H1 (cell line): ENCODE results near the gene PPARA.

ENCODE experiments used
- CEBPB ChIP-seq: IDR thresholded peaks from 2 replicates; pipeline ENCODE4 v1.6.1; 2012; ENCODE audit warnings: low read depth, low read length
- JUND ChIP-seq: IDR thresholded peaks from 2 replicates; pipeline ENCODE4 v1.6.1; 2011; ENCODE audit warnings: mild to moderate bottlenecking, improper control_type of control experiment, low read length
- PHF8 ChIP-seq: fragments of 200-600 bp; sonication (generic); conservative IDR thresholded peaks from 2 replicates; pipeline ENCODE4 v1.7.1; 2012; ENCODE audit warnings: low read depth, mild to moderate bottlenecking, inconsistent platforms, low read length, moderate library complexity
- POLR2A ChIP-seq, 2 experiments: IDR thresholded peaks; 1 replicate in 1 of 2; 2 replicates in 1 of 2; pipeline ENCODE4 v1.6.1; 2011; ENCODE audit warnings: low read depth in 2 of 2, low read length in 2 of 2, mild to moderate bottlenecking in 2 of 2; ENCODE audit errors: control extremely low read depth in 1 of 2
- RAD21 ChIP-seq, 2 experiments: IDR thresholded peaks in 1 of 2; conservative IDR thresholded peaks in 1 of 2; 2 replicates each; pipeline ENCODE4 v1.6.1; 2011; ENCODE audit warnings: low read depth in 2 of 2, low read length in 2 of 2, improper control_type of control experiment in 1 of 2, inconsistent platforms in 1 of 2, mild to moderate bottlenecking in 1 of 2, moderate library complexity in 1 of 2
- TAF1 ChIP-seq: IDR thresholded peaks from 2 replicates; pipeline ENCODE4 v1.6.1; 2011; ENCODE audit warnings: mild to moderate bottlenecking, low read depth, low read length
- TEAD4 ChIP-seq: IDR thresholded peaks from 2 replicates; pipeline ENCODE4 v1.6.1; 2012; ENCODE audit warnings: low read depth, low read length, inconsistent platforms, mixed read lengths
- YY1 ChIP-seq: IDR thresholded peaks from 2 replicates; pipeline ENCODE4 v1.6.1; 2011; ENCODE audit warnings: low read depth, mild to moderate bottlenecking, low read length
- ZNF274 ChIP-seq: IDR thresholded peaks from 2 replicates; pipeline ENCODE4 v1.7.0; 2012; ENCODE audit warnings: low read length, borderline replicate concordance; ENCODE audit errors: extremely low read depth
- TF ChIP-seq, protein P1 (sequence below), 3 experiments: IDR thresholded peaks; 1 replicate in 2 of 3; 2 replicates in 1 of 3; pipeline versions ENCODE4 v1.5.1 to v1.6.1; 2011; ENCODE audit warnings: low read length in 3 of 3, mild to moderate bottlenecking in 3 of 3, inconsistent platforms in 2 of 3, low read depth in 1 of 3, moderate library complexity in 1 of 3; ENCODE audit not compliant: insufficient read depth in 1 of 3; ENCODE audit errors: control extremely low read depth in 1 of 3
- TF ChIP-seq, protein P2 (sequence below): IDR thresholded peaks from 2 replicates; pipeline ENCODE4 v1.6.1; 2011; ENCODE audit warnings: low read depth, mild to moderate bottlenecking, low read length; ENCODE audit not compliant: insufficient read depth

DNA sequence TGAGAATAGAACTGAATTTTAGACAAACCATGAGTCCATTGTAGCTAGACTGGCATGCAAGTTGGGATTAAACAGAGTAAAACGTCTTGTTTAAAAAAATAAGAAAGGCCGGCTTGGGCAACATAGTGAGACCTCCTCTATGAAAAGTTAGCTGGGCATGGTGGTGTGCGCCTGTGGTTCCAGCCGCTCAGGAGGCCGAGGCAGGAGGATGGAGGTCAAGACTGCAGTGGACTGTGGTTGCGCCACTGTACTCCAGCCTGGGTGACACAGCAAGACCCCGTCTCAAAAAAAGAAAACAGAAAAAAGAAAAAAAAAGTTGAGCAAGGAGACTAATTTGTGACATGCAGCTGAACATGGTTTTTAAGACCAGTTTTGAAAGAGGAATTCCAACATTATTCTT is 76.3 kb downstream of the PPARA start:
- no peak for TF ChIP-seq CEBPB
- TF ChIP-seq TAF1: no peak
- TF ChIP-seq RAD21 (IDR thresholded peaks at IDR 0.05 in 1 of 2, conservative IDR thresholded peaks at IDR 0.05 in 1 of 2; ENCODE audit: low read depth in 2 of 2, low read length in 2 of 2): no peak
- TF ChIP-seq, protein P1, sequence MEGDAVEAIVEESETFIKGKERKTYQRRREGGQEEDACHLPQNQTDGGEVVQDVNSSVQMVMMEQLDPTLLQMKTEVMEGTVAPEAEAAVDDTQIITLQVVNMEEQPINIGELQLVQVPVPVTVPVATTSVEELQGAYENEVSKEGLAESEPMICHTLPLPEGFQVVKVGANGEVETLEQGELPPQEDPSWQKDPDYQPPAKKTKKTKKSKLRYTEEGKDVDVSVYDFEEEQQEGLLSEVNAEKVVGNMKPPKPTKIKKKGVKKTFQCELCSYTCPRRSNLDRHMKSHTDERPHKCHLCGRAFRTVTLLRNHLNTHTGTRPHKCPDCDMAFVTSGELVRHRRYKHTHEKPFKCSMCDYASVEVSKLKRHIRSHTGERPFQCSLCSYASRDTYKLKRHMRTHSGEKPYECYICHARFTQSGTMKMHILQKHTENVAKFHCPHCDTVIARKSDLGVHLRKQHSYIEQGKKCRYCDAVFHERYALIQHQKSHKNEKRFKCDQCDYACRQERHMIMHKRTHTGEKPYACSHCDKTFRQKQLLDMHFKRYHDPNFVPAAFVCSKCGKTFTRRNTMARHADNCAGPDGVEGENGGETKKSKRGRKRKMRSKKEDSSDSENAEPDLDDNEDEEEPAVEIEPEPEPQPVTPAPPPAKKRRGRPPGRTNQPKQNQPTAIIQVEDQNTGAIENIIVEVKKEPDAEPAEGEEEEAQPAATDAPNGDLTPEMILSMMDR (IDR thresholded peaks at IDR 0.05; ENCODE audit: control extremely low read depth in 1 of 3, insufficient read depth in 1 of 3, low read depth in 1 of 3, low read length in 3 of 3): no peak
- TF ChIP-seq TEAD4: no peak
- no peak for TF ChIP-seq PHF8
- no peak for TF ChIP-seq YY1
- TF ChIP-seq, protein P2, sequence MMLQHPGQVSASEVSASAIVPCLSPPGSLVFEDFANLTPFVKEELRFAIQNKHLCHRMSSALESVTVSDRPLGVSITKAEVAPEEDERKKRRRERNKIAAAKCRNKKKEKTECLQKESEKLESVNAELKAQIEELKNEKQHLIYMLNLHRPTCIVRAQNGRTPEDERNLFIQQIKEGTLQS: no peak
- no peak for TF ChIP-seq POLR2A (IDR thresholded peaks at IDR 0.05; ENCODE audit: control extremely low read depth in 1 of 2, low read depth in 2 of 2, low read length in 2 of 2)
- no peak for TF ChIP-seq JUND
- TF ChIP-seq ZNF274: no peak
